PC-9 (cell line): ENCODE measurements around the gene MICAL3. TPM values are rescaled to one million over a fixed set of nuclear protein-coding genes. Genes with fewer than 3 reads are reported as not detected.

Experiments
- BruUV-seq: library from RNA; stranded (reverse); fragments of 400-500 nt; replicated peaks from 2 replicates; lab custom pipeline; 2021; lab: Mats Ljungman, UMichigan
- CTCF ChIA-PET: fragments of 300-600 bp; sonication (Branson Sonifier 250); formaldehyde crosslinking; loops from one replicate; lab custom pipeline; 2022; ENCODE audit warnings: antibody characterized with exemption; lab: Charles Lee
- POLR2A ChIA-PET: fragments of 300-600 bp; sonication (Branson Sonifier 250); formaldehyde crosslinking; loops from one replicate; lab custom pipeline; 2022; ENCODE audit warnings: antibody characterized with exemption; ENCODE audit not compliant: unreplicated experiment; lab: Charles Lee
- DNase-seq, 2 experiments: peaks; one replicate each; pipeline versions ENCODE4 v3.0.0 to v3.0.0-alpha.2; 2015 to 2022; ENCODE audit warnings: mixed read lengths in 1 of 2
- H2AFZ ChIP-seq: fragments of 200-600 bp; sonication (generic); 2 replicates; pipeline ENCODE4 v1.8.1; 2017; ENCODE audit warnings: antibody characterized with exemption
- H3F3A ChIP-seq: fragments of 200-600 bp; sonication (generic); 2 replicates; pipeline ENCODE4 v1.8.1; 2017; ENCODE audit warnings: antibody characterized with exemption, mild to moderate bottlenecking, low read depth; ENCODE audit not compliant: insufficient read depth
- H3K27ac ChIP-seq: fragments of 200-600 bp; sonication (generic); 2 replicates; pipeline ENCODE4 v1.6.1; 2016; ENCODE audit warnings: mixed run types
- H3K27me3 ChIP-seq: fragments of 200-600 bp; sonication (generic); 2 replicates; pipeline ENCODE4 v1.6.1; 2016; ENCODE audit warnings: low read depth, mixed run types; ENCODE audit not compliant: insufficient read depth
- H3K36me3 ChIP-seq: fragments of 200-600 bp; sonication (generic); 2 replicates; pipeline ENCODE4 v1.6.1; 2016; ENCODE audit warnings: low read depth, mixed run types
- H3K4me1 ChIP-seq: fragments of 200-600 bp; sonication (generic); replicated peaks from 2 replicates; pipeline ENCODE4 v1.6.1; 2016; ENCODE audit warnings: mixed run types; ENCODE audit not compliant: insufficient read depth
- H3K4me2 ChIP-seq: fragments of 200-600 bp; sonication (generic); 2 replicates; pipeline ENCODE4 v1.6.1; 2017; ENCODE audit warnings: mixed run types
- H3K4me3 ChIP-seq: fragments of 200-600 bp; sonication (generic); 2 replicates; pipeline ENCODE4 v1.6.1; 2016; ENCODE audit warnings: mixed run types
- H3K79me2 ChIP-seq: fragments of 200-600 bp; sonication (generic); 2 replicates; pipeline ENCODE4 v1.6.1; 2017; ENCODE audit warnings: low read depth, mixed run types
- H3K9me2 ChIP-seq: fragments of 200-600 bp; sonication (generic); 2 replicates; pipeline ENCODE4 v1.8.1; 2017; ENCODE audit warnings: mild to moderate bottlenecking; ENCODE audit not compliant: insufficient read depth
- H3K9me3 ChIP-seq: fragments of 200-600 bp; sonication (generic); 2 replicates; pipeline ENCODE4 v1.8.1; 2016; ENCODE audit warnings: low read depth; ENCODE audit not compliant: insufficient read depth
- H4K20me1 ChIP-seq: fragments of 200-600 bp; sonication (generic); 2 replicates; pipeline ENCODE4 v1.8.1; 2017; ENCODE audit not compliant: insufficient read depth
- EZH2 ChIP-seq: fragments of 200-600 bp; sonication (generic); IDR thresholded peaks from 2 replicates; pipeline ENCODE4 v1.8.0; 2017; ENCODE audit warnings: antibody characterized with exemption, low read depth
- intact Hi-C: fragments of 100-400 bp; cut with micrococcal nuclease; formaldehyde crosslinking; loops from one replicate; pipeline ENCODE4 v1.10.0; 2022; ENCODE audit not compliant: unreplicated experiment
- total RNA-seq: library from RNA; stranded (reverse); gene quantifications from 2 replicates; pipeline ENCODE4 v1.2.3, GENCODE V29; 2021
- TF ChIP-seq, protein P1 (sequence below): fragments of 200-600 bp; sonication (generic); conservative IDR thresholded peaks from 2 replicates; pipeline ENCODE4 v1.6.1; 2017; ENCODE audit warnings: mixed run types, antibody characterized with exemption, mild to moderate bottlenecking, moderate library complexity

The MICAL3 gene
- total RNA-seq, 1 experiment from 2014 or later = 27.4 TPM

DNA sequence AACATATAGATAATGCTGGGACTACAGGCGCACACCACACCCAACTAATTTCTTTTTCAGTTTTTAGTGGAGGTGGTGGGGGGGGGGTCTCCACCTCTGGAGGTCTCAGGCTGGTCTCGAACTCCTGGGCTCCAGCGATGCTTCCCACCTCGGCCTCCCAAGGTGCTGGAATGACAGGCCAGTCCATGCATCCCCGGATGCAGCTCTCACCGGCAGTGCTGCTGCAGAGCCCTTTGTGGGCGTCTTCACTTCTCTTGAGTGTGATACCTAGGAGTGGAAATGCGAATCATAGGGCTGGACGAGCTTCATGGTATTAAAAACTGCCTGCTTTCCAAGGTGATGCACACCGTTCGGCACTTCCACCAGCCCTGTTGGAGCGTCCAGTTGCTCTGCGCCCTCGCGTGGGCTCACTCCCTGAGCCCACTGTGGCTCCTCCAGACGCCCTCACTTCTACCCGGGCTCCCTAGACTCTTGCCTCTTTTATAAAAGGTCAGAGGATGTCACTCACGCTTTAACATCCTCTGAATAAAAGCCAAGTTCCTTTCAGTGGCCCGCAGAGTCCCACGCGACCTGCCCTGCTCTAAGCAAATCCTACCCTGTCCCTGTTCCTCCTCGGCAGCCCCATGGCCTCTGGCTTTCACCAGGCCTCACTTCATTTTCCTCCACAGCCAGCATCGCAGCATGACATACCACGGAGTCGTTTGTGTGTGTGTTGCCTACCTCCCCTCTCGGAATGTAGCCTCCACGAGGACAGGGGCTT is 249.3 kb downstream of the MICAL3 start:
- Histone ChIP-seq H3K79me2 (peaks cover 34% of the 10 kb centered on the region), H3K4me1 (peaks cover 14% of the 10 kb centered on the region), H3K4me3 (peak overlapping the region; percentile 74; the same call in 1 of the 2 replicates), H3K9me3 (no peaks in the 10 kb centered on the region), H2AFZ (no peak overlapping the region), H3K4me2 (peak overlapping the region; percentile 82), H3F3A (no peaks in the 10 kb centered on the region), H3K27me3 (no peaks in the 10 kb centered on the region), H3K27ac (no peak overlapping the region), H3K36me3 (no peaks in the 10 kb centered on the region), H3K9me2 (no peaks in the 10 kb centered on the region), H4K20me1 (peaks cover 21% of the 10 kb centered on the region)
- POLR2A ChIA-PET = no interaction called here
- DNase-seq = no peak
- intact Hi-C loops = no loop called here
- BruUV-seq = no TSS peak
- TF ChIP-seq, protein P1, sequence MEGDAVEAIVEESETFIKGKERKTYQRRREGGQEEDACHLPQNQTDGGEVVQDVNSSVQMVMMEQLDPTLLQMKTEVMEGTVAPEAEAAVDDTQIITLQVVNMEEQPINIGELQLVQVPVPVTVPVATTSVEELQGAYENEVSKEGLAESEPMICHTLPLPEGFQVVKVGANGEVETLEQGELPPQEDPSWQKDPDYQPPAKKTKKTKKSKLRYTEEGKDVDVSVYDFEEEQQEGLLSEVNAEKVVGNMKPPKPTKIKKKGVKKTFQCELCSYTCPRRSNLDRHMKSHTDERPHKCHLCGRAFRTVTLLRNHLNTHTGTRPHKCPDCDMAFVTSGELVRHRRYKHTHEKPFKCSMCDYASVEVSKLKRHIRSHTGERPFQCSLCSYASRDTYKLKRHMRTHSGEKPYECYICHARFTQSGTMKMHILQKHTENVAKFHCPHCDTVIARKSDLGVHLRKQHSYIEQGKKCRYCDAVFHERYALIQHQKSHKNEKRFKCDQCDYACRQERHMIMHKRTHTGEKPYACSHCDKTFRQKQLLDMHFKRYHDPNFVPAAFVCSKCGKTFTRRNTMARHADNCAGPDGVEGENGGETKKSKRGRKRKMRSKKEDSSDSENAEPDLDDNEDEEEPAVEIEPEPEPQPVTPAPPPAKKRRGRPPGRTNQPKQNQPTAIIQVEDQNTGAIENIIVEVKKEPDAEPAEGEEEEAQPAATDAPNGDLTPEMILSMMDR = no peak
- TF ChIP-seq EZH2 = no peak
- CTCF ChIA-PET = no interaction called here

DNA sequence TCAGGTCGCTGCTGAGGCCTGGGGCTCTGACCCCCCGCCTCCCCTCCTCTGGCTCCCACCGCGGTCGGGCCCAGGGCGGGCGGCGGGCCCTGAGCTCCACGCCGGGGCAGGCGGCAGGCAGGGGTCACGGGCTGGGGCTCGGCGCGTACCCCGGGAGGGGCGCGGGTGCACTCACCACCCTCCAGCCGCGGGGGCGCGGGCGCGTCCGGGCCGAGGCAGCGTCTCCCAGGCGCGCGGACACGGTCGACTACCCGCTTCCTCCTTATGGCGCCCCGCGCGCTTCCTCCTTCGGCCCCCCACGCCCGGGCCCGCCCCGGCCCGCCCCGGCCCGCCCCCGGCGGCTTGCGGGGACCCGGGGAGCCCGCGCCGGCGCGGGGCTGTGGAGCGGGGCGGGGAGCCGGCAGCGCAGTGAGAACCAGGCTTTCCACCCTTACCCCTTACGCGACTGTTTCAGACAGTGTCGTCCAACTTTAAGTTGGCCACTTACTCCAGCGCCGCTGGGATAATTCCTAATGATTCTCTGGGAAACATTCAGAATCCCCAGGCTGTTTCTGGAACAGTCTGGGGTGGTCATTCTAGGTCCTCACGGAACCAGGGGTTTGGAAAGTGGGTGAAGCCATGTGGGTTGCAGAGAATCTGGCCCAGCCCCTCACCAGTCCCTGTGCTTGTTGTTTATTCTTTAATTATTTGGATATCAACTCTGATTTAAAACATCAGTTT is 250.0 kb downstream of the MICAL3 start, which contains the start of gene BID:
Gene BID, minus strand, starts transcription at position 264 of the 720 bp plus-strand sequence. CDS start 24,353 bp downstream, outside the sequence.
- Histone ChIP-seq H2AFZ (peak within 1 kb of the TSS; percentile 66; the same call in 1 of the 2 replicates), H3K4me2 (peak within 1 kb of the TSS; percentile 86), H3K4me1 (peaks cover 14% of the 10 kb centered on the region), H3K27me3 (no peaks in the 10 kb centered on the region), H3K9me2 (no peaks in the 10 kb centered on the region), H4K20me1 (peaks cover 26% of the 10 kb centered on the region), H3K79me2 (peaks cover 40% of the 10 kb centered on the region), H3K4me3 (peak within 1 kb of the TSS; percentile 74), H3F3A (no peaks in the 10 kb centered on the region), H3K9me3 (no peaks in the 10 kb centered on the region), H3K36me3 (no peaks in the 10 kb centered on the region), H3K27ac (peak within 1 kb of the TSS; percentile 21; the same call in 1 of the 2 replicates)
- ChIA-PET CTCF (interaction anchor here (0.8 kb wide), 1 partner anchor 21 kb away, joined by 5 read pairs; no protein-coding TSS in a partner anchor), POLR2A (no interaction called here)
- peak in 1 of 2 experiments; percentile 18 for DNase-seq
- BruUV-seq = no TSS peak
- intact Hi-C loops = no loop called here
- TF ChIP-seq, protein P1 = no peak
- no peak for TF ChIP-seq EZH2

DNA sequence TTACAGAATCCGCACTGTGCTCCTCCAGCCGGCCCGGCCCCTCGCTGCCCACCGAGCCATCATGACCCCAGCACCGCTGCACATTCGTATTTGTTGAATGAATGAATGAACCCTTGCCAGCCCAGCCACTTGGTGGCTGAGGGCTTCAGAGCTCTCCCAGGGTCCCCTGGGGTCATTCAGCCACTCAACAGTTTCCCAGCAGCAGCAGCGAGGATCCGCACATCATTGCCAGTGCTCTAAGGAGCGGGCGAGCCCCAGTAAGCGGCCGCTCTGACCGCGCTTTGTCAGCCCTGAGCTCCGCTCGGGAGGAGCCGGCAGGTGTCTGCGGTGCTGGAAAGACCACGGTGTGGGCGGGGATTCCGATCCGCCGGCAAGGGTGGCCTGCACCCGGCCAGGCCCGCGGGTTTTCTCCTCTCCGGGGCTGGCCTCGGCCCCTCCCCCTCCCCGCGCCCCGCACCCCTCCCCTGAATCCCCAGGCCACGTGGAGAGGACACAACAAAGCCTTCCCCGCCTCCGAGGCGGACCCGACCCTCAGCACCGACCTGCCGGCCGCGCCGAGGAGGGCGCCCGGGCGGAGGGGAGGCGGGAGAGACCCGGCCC is 250.7 kb downstream of the MICAL3 start:
- DNase-seq = peak; percentile 25 to 48
- Histone ChIP-seq H3K27me3 (no peaks in the 10 kb centered on the region), H4K20me1 (peaks cover 26% of the 10 kb centered on the region), H3K4me2 (peak overlapping the region; percentile 86), H3K27ac (peak overlapping the region; percentile 21; the same call in 1 of the 2 replicates), H3K79me2 (peaks cover 44% of the 10 kb centered on the region), H3F3A (no peaks in the 10 kb centered on the region), H2AFZ (peak overlapping the region; percentile 64; the same call in 1 of the 2 replicates), H3K9me2 (no peaks in the 10 kb centered on the region), H3K4me3 (peak overlapping the region; percentile 74), H3K9me3 (no peaks in the 10 kb centered on the region), H3K36me3 (no peaks in the 10 kb centered on the region), H3K4me1 (peaks cover 14% of the 10 kb centered on the region)
- CTCF ChIA-PET = interaction anchor here (0.8 kb wide), 1 partner anchor 21 kb away, joined by 5 read pairs; no protein-coding TSS in a partner anchor
- POLR2A ChIA-PET = no interaction called here
- BruUV-seq = no TSS peak
- no peak for TF ChIP-seq EZH2
- TF ChIP-seq, protein P1 = no peak
- intact Hi-C loops = no loop called here
